ENCODE results near the gene TAF1C.
"Not testable (repeated sequence)": the region's sequence is repeated elsewhere in the genome, so short reads cannot be mapped to it uniquely, and the experiment has no call there.

Gene TAF1C

GRCh38 chr16:84209989-84210388 is 23.1 kb upstream of the TAF1C start:
- no peak overlapping the region for H3K27ac ChIP-seq (ENCODE audit: low read length)
- DNase-seq (ENCODE audit: low read depth, low spot score) = no peak
- no peaks in the 10 kb centered on the region for H3K9me3 ChIP-seq (ENCODE audit: control insufficient read depth, insufficient read depth, low read length)
- no CpG with 5 or more reads among the region's 2 CpGs for WGBS (ENCODE audit: insufficient coverage, insufficient read length)
- H3K4me3 ChIP-seq (ENCODE audit: low read length) = no peak overlapping the region
- no peaks in the 10 kb centered on the region for H3K36me3 ChIP-seq (ENCODE audit: control insufficient read depth, insufficient read depth, low read length)
- no peaks in the 10 kb centered on the region for H3K27me3 ChIP-seq (ENCODE audit: control insufficient read depth, insufficient read depth, low read length)
- no peaks in the 10 kb centered on the region for H3K4me1 ChIP-seq (ENCODE audit: control insufficient read depth, insufficient read depth, low read length)

- Histone ChIP-seq H3K9me3 (ENCODE audit: control insufficient read depth, insufficient read depth, low read length) (no peaks in the 10 kb centered on the region), H3K36me3 (ENCODE audit: control insufficient read depth, insufficient read depth, low read length) (no peaks in the 10 kb centered on the region), H3K4me3 (ENCODE audit: low read length) (no peak overlapping the region), H3K27ac (ENCODE audit: low read length) (no peak overlapping the region), H3K4me1 (ENCODE audit: control insufficient read depth, insufficient read depth, low read length) (no peaks in the 10 kb centered on the region), H3K27me3 (ENCODE audit: control insufficient read depth, insufficient read depth, low read length) (no peaks in the 10 kb centered on the region)
- no peak for DNase-seq (ENCODE audit: low read depth, low spot score)
- no CpG with 5 or more reads among the region's 8 CpGs for WGBS (ENCODE audit: insufficient coverage, insufficient read length)
Measured at GRCh38 chr16:84207879-84208278, 21.0 kb upstream of the TAF1C start.

- no peak for DNase-seq (ENCODE audit: low read depth, low spot score)
- no peaks in the 10 kb centered on the region for H3K36me3 ChIP-seq (ENCODE audit: control insufficient read depth, insufficient read depth, low read length)
- no peaks in the 10 kb centered on the region for H3K9me3 ChIP-seq (ENCODE audit: control insufficient read depth, insufficient read depth, low read length)
- H3K4me3 ChIP-seq (ENCODE audit: low read length) = no peak overlapping the region
- no peaks in the 10 kb centered on the region for H3K27me3 ChIP-seq (ENCODE audit: control insufficient read depth, insufficient read depth, low read length)
- no peak overlapping the region for H3K27ac ChIP-seq (ENCODE audit: low read length)
- H3K4me1 ChIP-seq (ENCODE audit: control insufficient read depth, insufficient read depth, low read length) = no peaks in the 10 kb centered on the region
- no CpG with 5 or more reads among the region's 6 CpGs for WGBS (ENCODE audit: insufficient coverage, insufficient read length)
Measured at GRCh38 chr16:84207251-84207650, 20.4 kb upstream of the TAF1C start.

GRCh38 chr16:84205976-84206691 is 19.3 kb upstream of the TAF1C start:
- Histone ChIP-seq H3K27me3 (ENCODE audit: control insufficient read depth, insufficient read depth, low read length) (no peaks in the 10 kb centered on the region), H3K4me1 (ENCODE audit: control insufficient read depth, insufficient read depth, low read length) (no peaks in the 10 kb centered on the region), H3K9me3 (ENCODE audit: control insufficient read depth, insufficient read depth, low read length) (no peaks in the 10 kb centered on the region), H3K27ac (ENCODE audit: low read length) (no peak overlapping the region), H3K4me3 (ENCODE audit: low read length) (no peak overlapping the region), H3K36me3 (ENCODE audit: control insufficient read depth, insufficient read depth, low read length) (no peaks in the 10 kb centered on the region)
- no CpG with 5 or more reads among the region's 18 CpGs for WGBS (ENCODE audit: insufficient coverage, insufficient read length)
- no peak for DNase-seq (ENCODE audit: low read depth, low spot score)

DNA sequence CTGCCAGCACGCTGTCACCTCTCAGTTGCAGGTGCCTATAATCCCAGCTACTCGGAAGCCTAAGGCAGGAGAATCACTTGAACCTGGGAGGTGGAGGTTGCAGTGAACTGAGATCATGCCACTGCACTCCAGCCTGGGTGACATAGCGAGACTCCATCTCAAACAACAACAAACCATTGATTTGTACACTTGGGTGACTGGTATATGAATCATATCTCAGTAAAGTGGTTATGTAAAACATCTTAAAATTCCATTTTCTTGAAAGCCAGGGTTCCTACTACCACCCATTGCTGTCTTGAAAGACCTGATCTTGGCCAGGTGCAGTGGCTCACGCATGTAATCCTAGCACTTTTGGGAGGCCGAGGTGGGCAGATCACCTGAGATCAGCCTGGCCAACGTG is 18.3 kb upstream of the TAF1C start:
- not testable (repeated sequence) for DNase-seq (ENCODE audit: low read depth, low spot score); H3K27me3 ChIP-seq (ENCODE audit: control insufficient read depth, insufficient read depth, low read length); H3K4me3 ChIP-seq (ENCODE audit: low read length); H3K27ac ChIP-seq (ENCODE audit: low read length); H3K4me1 ChIP-seq (ENCODE audit: control insufficient read depth, insufficient read depth, low read length); H3K9me3 ChIP-seq (ENCODE audit: control insufficient read depth, insufficient read depth, low read length); H3K36me3 ChIP-seq (ENCODE audit: control insufficient read depth, insufficient read depth, low read length)
- no CpG with 5 or more reads among the region's 6 CpGs for WGBS (ENCODE audit: insufficient coverage, insufficient read length)

DNA sequence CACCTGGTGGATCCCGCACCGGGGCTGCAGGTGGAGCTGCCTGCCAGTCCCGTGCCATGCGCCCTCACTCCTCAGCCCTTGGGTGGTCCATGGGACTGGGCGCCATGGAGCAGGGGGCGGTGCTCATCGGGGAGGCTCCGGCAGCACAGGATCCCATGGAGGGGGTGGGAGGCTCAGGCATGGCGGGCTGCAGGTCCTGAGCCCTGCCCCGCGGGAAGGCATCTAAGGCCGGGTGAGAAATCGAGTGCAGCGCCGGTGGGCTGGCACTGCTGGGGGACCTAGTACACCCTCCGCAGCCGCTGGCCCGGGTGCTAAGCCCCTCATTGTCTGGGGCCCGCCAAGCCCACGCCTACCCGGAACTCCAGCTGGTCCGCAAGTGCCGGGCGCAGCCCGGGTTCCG is 17.7 kb upstream of the TAF1C start:
- no CpG with 5 or more reads among the region's 26 CpGs for WGBS (ENCODE audit: insufficient coverage, insufficient read length)
- H3K27ac ChIP-seq (ENCODE audit: low read length); H3K4me1 ChIP-seq (ENCODE audit: control insufficient read depth, insufficient read depth, low read length); DNase-seq (ENCODE audit: low read depth, low spot score); H3K4me3 ChIP-seq (ENCODE audit: low read length); H3K27me3 ChIP-seq (ENCODE audit: control insufficient read depth, insufficient read depth, low read length); H3K36me3 ChIP-seq (ENCODE audit: control insufficient read depth, insufficient read depth, low read length); H3K9me3 ChIP-seq (ENCODE audit: control insufficient read depth, insufficient read depth, low read length): not testable (repeated sequence)

DNA sequence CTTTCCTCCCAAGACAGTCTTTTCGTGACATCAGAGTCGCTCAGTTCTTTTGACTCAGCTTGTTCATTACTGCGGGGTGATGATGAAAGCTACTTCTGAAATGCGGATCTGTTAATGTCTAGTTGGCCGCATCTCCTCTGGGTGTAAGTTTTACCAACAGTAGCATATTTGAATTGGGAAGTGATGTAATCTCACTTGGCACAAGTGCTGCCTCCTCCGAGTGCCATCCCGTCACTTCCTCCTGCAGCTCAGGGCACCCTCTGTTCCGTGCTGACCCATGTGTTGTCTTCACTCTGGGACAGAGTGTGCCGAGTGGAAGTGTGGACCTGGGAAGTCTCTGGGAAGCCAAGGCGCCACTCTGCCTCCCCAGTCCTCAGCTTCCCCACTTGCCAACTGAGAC is 13.0 kb upstream of the TAF1C start:
- no peak overlapping the region for H3K27ac ChIP-seq (ENCODE audit: low read length)

GRCh38 chr16:84199097-84199496 is 12.2 kb upstream of the TAF1C start:
- no peak for DNase-seq (ENCODE audit: low read depth, low spot score)
- Histone ChIP-seq H3K4me1 (ENCODE audit: control insufficient read depth, insufficient read depth, low read length) (no peaks in the 10 kb centered on the region), H3K4me3 (ENCODE audit: low read length) (no peak overlapping the region), H3K9me3 (ENCODE audit: control insufficient read depth, insufficient read depth, low read length) (no peaks in the 10 kb centered on the region), H3K27ac (ENCODE audit: low read length) (no peak overlapping the region), H3K27me3 (ENCODE audit: control insufficient read depth, insufficient read depth, low read length) (no peaks in the 10 kb centered on the region), H3K36me3 (ENCODE audit: control insufficient read depth, insufficient read depth, low read length) (no peaks in the 10 kb centered on the region)
- no CpG with 5 or more reads among the region's 13 CpGs for WGBS (ENCODE audit: insufficient coverage, insufficient read length)

More for the DNA sequence above, 13.0 kb upstream of the TAF1C start:
- no peak for DNase-seq (ENCODE audit: low read depth, low spot score)
- Histone ChIP-seq H3K9me3 (ENCODE audit: control insufficient read depth, insufficient read depth, low read length) (no peaks in the 10 kb centered on the region), H3K4me3 (ENCODE audit: low read length) (no peak overlapping the region), H3K4me1 (ENCODE audit: control insufficient read depth, insufficient read depth, low read length) (no peaks in the 10 kb centered on the region), H3K36me3 (ENCODE audit: control insufficient read depth, insufficient read depth, low read length) (no peaks in the 10 kb centered on the region), H3K27me3 (ENCODE audit: control insufficient read depth, insufficient read depth, low read length) (no peaks in the 10 kb centered on the region)
- WGBS (ENCODE audit: insufficient coverage, insufficient read length) = no CpG with 5 or more reads among the region's 10 CpGs

GRCh38 chr16:84198401-84198800 is 11.5 kb upstream of the TAF1C start:
- DNase-seq (ENCODE audit: low read depth, low spot score) = no peak

DNA sequence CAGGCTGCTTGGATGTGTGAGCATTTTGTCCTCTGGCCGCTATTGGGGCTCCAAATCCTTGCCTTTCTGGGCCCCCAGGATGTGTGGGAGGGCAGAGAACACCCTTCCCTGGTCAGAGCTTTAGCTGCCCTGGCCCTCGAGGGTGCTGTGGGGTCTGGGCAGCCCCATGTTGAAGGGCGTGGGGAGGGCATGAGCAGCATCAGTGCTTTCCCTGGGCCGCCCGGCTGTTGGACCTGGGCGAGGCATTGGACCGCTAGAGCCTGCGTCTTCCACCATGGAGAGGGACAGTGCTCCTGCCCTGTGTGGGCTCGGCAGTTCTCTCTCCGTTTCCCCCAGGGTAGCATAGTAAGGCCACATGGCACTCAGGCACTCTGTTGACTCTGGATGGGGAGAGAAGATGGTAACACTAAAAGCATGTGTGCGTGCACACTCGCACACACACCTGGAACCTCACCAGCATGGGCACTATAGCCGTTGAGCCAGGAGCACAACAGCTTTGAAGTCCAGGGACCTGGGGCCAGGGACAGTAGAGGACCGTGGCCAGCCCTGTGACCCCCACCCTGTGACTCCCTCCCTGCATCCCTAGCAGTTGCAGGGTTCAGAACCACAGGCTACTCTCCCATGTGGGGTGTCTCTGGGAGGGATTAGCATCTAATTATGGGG is 10.7 kb upstream of the TAF1C start:
- no peaks in the 10 kb centered on the region for H3K27me3 ChIP-seq (ENCODE audit: control insufficient read depth, insufficient read depth, low read length)
- no peak overlapping the region for H3K27ac ChIP-seq (ENCODE audit: low read length)
- no peak overlapping the region for H3K4me3 ChIP-seq (ENCODE audit: low read length)
- no peaks in the 10 kb centered on the region for H3K9me3 ChIP-seq (ENCODE audit: control insufficient read depth, insufficient read depth, low read length)
- H3K36me3 ChIP-seq (ENCODE audit: control insufficient read depth, insufficient read depth, low read length) = no peaks in the 10 kb centered on the region
- WGBS (ENCODE audit: insufficient coverage, insufficient read length) = no CpG with 5 or more reads among the region's 14 CpGs
- H3K4me1 ChIP-seq (ENCODE audit: control insufficient read depth, insufficient read depth, low read length) = no peaks in the 10 kb centered on the region
- no peak for DNase-seq (ENCODE audit: low read depth, low spot score)

More at GRCh38 chr16:84198401-84198800, 11.5 kb upstream of the TAF1C start:
- Histone ChIP-seq H3K27ac (ENCODE audit: low read length) (no peak overlapping the region), H3K9me3 (ENCODE audit: control insufficient read depth, insufficient read depth, low read length) (no peaks in the 10 kb centered on the region), H3K36me3 (ENCODE audit: control insufficient read depth, insufficient read depth, low read length) (no peaks in the 10 kb centered on the region), H3K4me1 (ENCODE audit: control insufficient read depth, insufficient read depth, low read length) (no peaks in the 10 kb centered on the region), H3K4me3 (ENCODE audit: low read length) (no peak overlapping the region), H3K27me3 (ENCODE audit: control insufficient read depth, insufficient read depth, low read length) (no peaks in the 10 kb centered on the region)
- WGBS (ENCODE audit: insufficient coverage, insufficient read length) = no CpG with 5 or more reads among the region's 10 CpGs

Measured in iPS DF 6.9 (cell line).